HepG2 (cell line): Measurements from ENCODE around the gene DPH5. TPM values are rescaled to one million over a fixed set of nuclear protein-coding genes. Genes with fewer than 3 reads are reported as not detected.

ENCODE experiments used
- CENPT ChIP-seq: sonication (generic); formaldehyde crosslinking; IDR thresholded peaks from 2 replicates; pipeline ENCODE4 v1.8.0; 2022; ENCODE audit warnings: low read depth, mild to moderate bottlenecking, moderate library complexity, missing genetic modification reagents
- DMAP1 ChIP-seq: IDR thresholded peaks from 2 replicates; pipeline ENCODE4 v1.6.1; 2016
- DPF2 ChIP-seq: sonication (generic); formaldehyde crosslinking; IDR thresholded peaks from 2 replicates; pipeline ENCODE4 v1.4.0; 2020; ENCODE audit warnings: mild to moderate bottlenecking, low read depth, missing genetic modification reagents, borderline replicate concordance
- FOXP1 ChIP-seq, 2 experiments: fragments of 450-650 bp in 1 of 2; IDR thresholded peaks; 2 replicates each; pipeline ENCODE4 v1.6.1; 2017 to 2018; ENCODE audit warnings: antibody characterized with exemption in 1 of 2
- MIER3 ChIP-seq: IDR thresholded peaks from 2 replicates; pipeline ENCODE4 v1.6.1; 2016; ENCODE audit warnings: missing compliant biosample characterization, borderline replicate concordance
- NKX3-1 ChIP-seq: sonication (generic); formaldehyde crosslinking; IDR thresholded peaks from 2 replicates; pipeline ENCODE4 v1.5.0; 2020; ENCODE audit warnings: missing genetic modification reagents
- PHF5A ChIP-seq: IDR thresholded peaks from one replicate; pipeline ENCODE4 v1.6.1; 2018; ENCODE audit warnings: low read depth, missing genetic modification reagents; ENCODE audit not compliant: unreplicated experiment
- SAP130 ChIP-seq: IDR thresholded peaks from 2 replicates; pipeline ENCODE4 v1.6.1; 2016; ENCODE audit warnings: low read depth
- THRA ChIP-seq: sonication (generic); formaldehyde crosslinking; IDR thresholded peaks from 2 replicates; pipeline ENCODE4 v1.4.0; 2020; ENCODE audit warnings: missing genetic modification reagents, borderline replicate concordance
- ZNF143 ChIP-seq: sonication (generic); formaldehyde crosslinking; IDR thresholded peaks from 2 replicates; pipeline ENCODE4 v1.4.0; 2020; ENCODE audit warnings: missing genetic modification reagents
- ZNF205 ChIP-seq: IDR thresholded peaks from 2 replicates; pipeline ENCODE4 v1.6.1; 2018; ENCODE audit warnings: missing biosample characterization, missing genetic modification reagents
- ZNF292 ChIP-seq: sonication (generic); formaldehyde crosslinking; IDR thresholded peaks from 2 replicates; pipeline ENCODE4 v1.8.1; 2022; ENCODE audit warnings: mild to moderate bottlenecking, low read depth, missing genetic modification reagents, borderline replicate concordance
- ZNF792 ChIP-seq: IDR thresholded peaks from 2 replicates; pipeline ENCODE4 v1.6.1; 2016
- polyA plus RNA-seq, 8 experiments: library from polyadenylated mRNA; depleted of rRNA in 3 of 8; stranded (reverse) in 7 of 8; unstranded in 1 of 8; fragments of >200 nt; fragmentation: Illumina TruSeq in 4 of 8; extraction: Trizol in 4 of 8; gene quantifications; 2 replicates each; pipeline versions ENCODE4 v1.2.1 to v1.2.3, GENCODE V29; 2011 to 2016; ENCODE audit warnings: low read depth in 4 of 8, missing spikeins in 1 of 8, mixed read lengths in 1 of 8; ENCODE audit not compliant: insufficient read depth in 1 of 8
- total RNA-seq, 5 experiments: library from RNA; depleted of rRNA; stranded (reverse); fragments of >200 nt; fragmentation: Illumina TruSeq; extraction: Trizol; gene quantifications; 2 replicates each; pipeline ENCODE4 v1.2.3, GENCODE V29; 2016; ENCODE audit warnings: low read depth in 1 of 5
- TF ChIP-seq, protein P1 (sequence below): fragments of 450-650 bp; IDR thresholded peaks from 2 replicates; pipeline ENCODE4 v1.6.1; 2017
- TF ChIP-seq, protein P2 (sequence below): IDR thresholded peaks from 2 replicates; pipeline ENCODE4 v1.6.1; 2018; ENCODE audit warnings: missing genetic modification reagents
- TF ChIP-seq, protein P3 (sequence below), 2 experiments: IDR thresholded peaks; 2 replicates each; pipeline ENCODE4 v1.6.1; 2011 to 2012; ENCODE audit warnings: low read length in 2 of 2, borderline replicate concordance in 1 of 2, low read depth in 1 of 2, mild to moderate bottlenecking in 1 of 2, moderate library complexity in 1 of 2
- TF ChIP-seq, protein P4 (sequence below): sonication (generic); formaldehyde crosslinking; IDR thresholded peaks from 2 replicates; pipeline ENCODE4 v1.4.0; 2020; ENCODE audit warnings: missing genetic modification reagents

Gene DPH5
- total and polyA plus RNA-seq, 2 of the 13 experiments (the other 11 are each of a cell fraction or from before 2014, with no cell fraction given): 53.2 to 79.6 TPM

- TF ChIP-seq, protein P1, sequence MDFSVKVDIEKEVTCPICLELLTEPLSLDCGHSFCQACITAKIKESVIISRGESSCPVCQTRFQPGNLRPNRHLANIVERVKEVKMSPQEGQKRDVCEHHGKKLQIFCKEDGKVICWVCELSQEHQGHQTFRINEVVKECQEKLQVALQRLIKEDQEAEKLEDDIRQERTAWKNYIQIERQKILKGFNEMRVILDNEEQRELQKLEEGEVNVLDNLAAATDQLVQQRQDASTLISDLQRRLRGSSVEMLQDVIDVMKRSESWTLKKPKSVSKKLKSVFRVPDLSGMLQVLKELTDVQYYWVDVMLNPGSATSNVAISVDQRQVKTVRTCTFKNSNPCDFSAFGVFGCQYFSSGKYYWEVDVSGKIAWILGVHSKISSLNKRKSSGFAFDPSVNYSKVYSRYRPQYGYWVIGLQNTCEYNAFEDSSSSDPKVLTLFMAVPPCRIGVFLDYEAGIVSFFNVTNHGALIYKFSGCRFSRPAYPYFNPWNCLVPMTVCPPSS: no peak
- TF ChIP-seq PHF5A: peak; percentile 49
- TF ChIP-seq CENPT (CRISPR knock-in tag): no peak
- TF ChIP-seq ZNF292 (CRISPR knock-in tag): peak; percentile 35; the same call in 1 of the 2 replicates
- TF ChIP-seq, protein P2, sequence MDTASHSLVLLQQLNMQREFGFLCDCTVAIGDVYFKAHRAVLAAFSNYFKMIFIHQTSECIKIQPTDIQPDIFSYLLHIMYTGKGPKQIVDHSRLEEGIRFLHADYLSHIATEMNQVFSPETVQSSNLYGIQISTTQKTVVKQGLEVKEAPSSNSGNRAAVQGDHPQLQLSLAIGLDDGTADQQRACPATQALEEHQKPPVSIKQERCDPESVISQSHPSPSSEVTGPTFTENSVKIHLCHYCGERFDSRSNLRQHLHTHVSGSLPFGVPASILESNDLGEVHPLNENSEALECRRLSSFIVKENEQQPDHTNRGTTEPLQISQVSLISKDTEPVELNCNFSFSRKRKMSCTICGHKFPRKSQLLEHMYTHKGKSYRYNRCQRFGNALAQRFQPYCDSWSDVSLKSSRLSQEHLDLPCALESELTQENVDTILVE (CRISPR knock-in tag): peak; percentile 74; the same call in 1 of the 2 replicates
- TF ChIP-seq ZNF143 (CRISPR knock-in tag): no peak
- peak; percentile 64; the same call in 1 of the 2 replicates for TF ChIP-seq NKX3-1
- TF ChIP-seq, protein P3, sequence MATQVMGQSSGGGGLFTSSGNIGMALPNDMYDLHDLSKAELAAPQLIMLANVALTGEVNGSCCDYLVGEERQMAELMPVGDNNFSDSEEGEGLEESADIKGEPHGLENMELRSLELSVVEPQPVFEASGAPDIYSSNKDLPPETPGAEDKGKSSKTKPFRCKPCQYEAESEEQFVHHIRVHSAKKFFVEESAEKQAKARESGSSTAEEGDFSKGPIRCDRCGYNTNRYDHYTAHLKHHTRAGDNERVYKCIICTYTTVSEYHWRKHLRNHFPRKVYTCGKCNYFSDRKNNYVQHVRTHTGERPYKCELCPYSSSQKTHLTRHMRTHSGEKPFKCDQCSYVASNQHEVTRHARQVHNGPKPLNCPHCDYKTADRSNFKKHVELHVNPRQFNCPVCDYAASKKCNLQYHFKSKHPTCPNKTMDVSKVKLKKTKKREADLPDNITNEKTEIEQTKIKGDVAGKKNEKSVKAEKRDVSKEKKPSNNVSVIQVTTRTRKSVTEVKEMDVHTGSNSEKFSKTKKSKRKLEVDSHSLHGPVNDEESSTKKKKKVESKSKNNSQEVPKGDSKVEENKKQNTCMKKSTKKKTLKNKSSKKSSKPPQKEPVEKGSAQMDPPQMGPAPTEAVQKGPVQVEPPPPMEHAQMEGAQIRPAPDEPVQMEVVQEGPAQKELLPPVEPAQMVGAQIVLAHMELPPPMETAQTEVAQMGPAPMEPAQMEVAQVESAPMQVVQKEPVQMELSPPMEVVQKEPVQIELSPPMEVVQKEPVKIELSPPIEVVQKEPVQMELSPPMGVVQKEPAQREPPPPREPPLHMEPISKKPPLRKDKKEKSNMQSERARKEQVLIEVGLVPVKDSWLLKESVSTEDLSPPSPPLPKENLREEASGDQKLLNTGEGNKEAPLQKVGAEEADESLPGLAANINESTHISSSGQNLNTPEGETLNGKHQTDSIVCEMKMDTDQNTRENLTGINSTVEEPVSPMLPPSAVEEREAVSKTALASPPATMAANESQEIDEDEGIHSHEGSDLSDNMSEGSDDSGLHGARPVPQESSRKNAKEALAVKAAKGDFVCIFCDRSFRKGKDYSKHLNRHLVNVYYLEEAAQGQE (IDR thresholded peaks at IDR 0.05; ENCODE audit: borderline replicate concordance in 1 of 2, low read depth in 1 of 2, low read length in 2 of 2): peak in 1 of 2 experiments; percentile 65; a peak in 1 of 4 replicates
- 0 out of 2 replicates have a peak, but pooled peaks have one; percentile 49 for TF ChIP-seq ZNF792 (CRISPR knock-in tag)
- TF ChIP-seq FOXP1 (IDR thresholded peaks at IDR 0.05): no peak
- TF ChIP-seq FOXP1 (CRISPR knock-in tag; IDR thresholded peaks at IDR 0.05): peak; percentile 85
- 0 out of 2 replicates have a peak, but pooled peaks have one; percentile 55 for TF ChIP-seq THRA
- TF ChIP-seq, protein P4, sequence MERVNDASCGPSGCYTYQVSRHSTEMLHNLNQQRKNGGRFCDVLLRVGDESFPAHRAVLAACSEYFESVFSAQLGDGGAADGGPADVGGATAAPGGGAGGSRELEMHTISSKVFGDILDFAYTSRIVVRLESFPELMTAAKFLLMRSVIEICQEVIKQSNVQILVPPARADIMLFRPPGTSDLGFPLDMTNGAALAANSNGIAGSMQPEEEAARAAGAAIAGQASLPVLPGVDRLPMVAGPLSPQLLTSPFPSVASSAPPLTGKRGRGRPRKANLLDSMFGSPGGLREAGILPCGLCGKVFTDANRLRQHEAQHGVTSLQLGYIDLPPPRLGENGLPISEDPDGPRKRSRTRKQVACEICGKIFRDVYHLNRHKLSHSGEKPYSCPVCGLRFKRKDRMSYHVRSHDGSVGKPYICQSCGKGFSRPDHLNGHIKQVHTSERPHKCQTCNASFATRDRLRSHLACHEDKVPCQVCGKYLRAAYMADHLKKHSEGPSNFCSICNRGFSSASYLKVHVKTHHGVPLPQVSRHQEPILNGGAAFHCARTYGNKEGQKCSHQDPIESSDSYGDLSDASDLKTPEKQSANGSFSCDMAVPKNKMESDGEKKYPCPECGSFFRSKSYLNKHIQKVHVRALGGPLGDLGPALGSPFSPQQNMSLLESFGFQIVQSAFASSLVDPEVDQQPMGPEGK (CRISPR knock-in tag): 0 out of 2 replicates have a peak, but pooled peaks have one; percentile 12
- TF ChIP-seq ZNF205: 0 out of 2 replicates have a peak, but pooled peaks have one; percentile 60
- TF ChIP-seq DMAP1 (CRISPR knock-in tag): peak; percentile 58; the same call in 1 of the 2 replicates
- peak; percentile 75 for TF ChIP-seq SAP130
- peak; percentile 61; the same call in 1 of the 2 replicates for TF ChIP-seq MIER3 (CRISPR knock-in tag)
- peak; percentile 95 for TF ChIP-seq DPF2 (CRISPR knock-in tag)
Measured at GRCh38 chr1:101004061-101004460, 21.5 kb downstream of the DPH5 start (continued).
